Naive thymus-derived CD8-positive, alpha-beta T cell (primary cell): ENCODE measurements around the gene PYHIN1. TPM values are rescaled to one million over a fixed set of nuclear protein-coding genes. Genes with fewer than 3 reads are reported as not detected.

Experiments
- ATAC-seq, 2 donors: fragments of 150-1000 bp; cut with Tn5 transposase in 1 of 2; sonication (Bioruptor Pico), chemical (Tn5 transposase) in 1 of 2; 1 replicate in 1 of 2; 2 replicates in 1 of 2; pipeline ENCODE4 v1.10.0; 2021; ENCODE audit warnings: mild to moderate bottlenecking in 2 of 2, moderate library complexity in 2 of 2
- POLR2A ChIA-PET: fragments of 350-600 bp; sonication (Branson Sonifier 250); formaldehyde crosslinking; loops from one replicate; lab custom pipeline; 2021; ENCODE audit warnings: antibody characterized with exemption; lab: Charles Lee
- DNase-seq, 10 donors: peaks; one replicate each; pipeline versions ENCODE4 v3.0.0 to v3.0.0-alpha.2; 2020 to 2022
- H3K27ac Mint-ChIP-seq, 10 donors: one replicate each; pipeline ENCODE4 v1.8.0; 2020 to 2022; ENCODE audit warnings: mild to moderate bottlenecking in 10 of 10, mixed read lengths in 10 of 10, moderate library complexity in 4 of 10, inconsistent platforms in 1 of 10
- H3K27me3 Mint-ChIP-seq, 5 donors: one replicate each; pipeline ENCODE4 v1.8.0; 2021 to 2022; ENCODE audit warnings: mixed read lengths in 5 of 5
- H3K36me3 Mint-ChIP-seq, 3 donors: one replicate each; pipeline ENCODE4 v1.8.0; 2020 to 2022; ENCODE audit warnings: mixed read lengths in 3 of 3, mild to moderate bottlenecking in 2 of 3, inconsistent platforms in 1 of 3
- H3K4me1 Mint-ChIP-seq, 4 donors: one replicate each; pipeline ENCODE4 v1.8.0; 2021 to 2022; ENCODE audit warnings: mixed read lengths in 4 of 4
- H3K4me3 Mint-ChIP-seq, 10 donors: one replicate each; pipeline ENCODE4 v1.8.0; 2020 to 2022; ENCODE audit warnings: mild to moderate bottlenecking in 10 of 10, mixed read lengths in 10 of 10, moderate library complexity in 6 of 10, inconsistent platforms in 1 of 10
- H3K9me3 Mint-ChIP-seq, 9 donors: one replicate each; pipeline ENCODE4 v1.8.0; 2020 to 2022; ENCODE audit warnings: mixed read lengths in 9 of 9, mild to moderate bottlenecking in 3 of 9, inconsistent platforms in 1 of 9, moderate library complexity in 1 of 9
- polyA plus RNA-seq, 3 donors: library from polyadenylated mRNA; unstranded; fragments of 300-500 nt; fragmentation: Illumina TruSeq; gene quantifications; one replicate each; pipeline ENCODE4 v1.2.3, GENCODE V29; 2021
- total RNA-seq, 8 experiments: library from RNA in 2 of 8; stranded (reverse) in 2 of 8; gene quantifications; one replicate each; pipeline ENCODE4 v1.2.3 and lab custom pipeline; 2021 to 2026

PYHIN1 gene
- total and polyA plus RNA-seq, 5 experiments from 2014 or later, result 4.3 to 49.0 (median 10.9) TPM

GRCh38 chr1:159015440-159015909 is 84.1 kb downstream of the PYHIN1 start:
- POLR2A ChIA-PET, result no interaction called here
- Mint-ChIP-seq H3K27me3 (no peaks in the 10 kb centered on the region), H3K9me3 (no peaks in the 10 kb centered on the region), H3K4me1 (peaks cover 38 to 75% (median 68%) of the 10 kb centered on the region in 4 donors), H3K27ac (peak overlapping the region in 9 of 10 donors; percentile 36 to 99 (median 83)), H3K4me3 (peak overlapping the region; percentile 40 to 99 (median 79)), H3K36me3 (peaks cover 13 to 66% (median 49%) of the 10 kb centered on the region in 3 donors)
- DNase-seq, result peak in 5 of 10 donors; percentile 6 to 69 (median 28)
- ATAC-seq, result peak; percentile 81 to 91

- ATAC-seq, result no peak
- POLR2A ChIA-PET, result no interaction called here
Measured at GRCh38 chr1:159023723-159024122, 92.4 kb downstream of the PYHIN1 start.

GRCh38 chr1:159025043-159025442 is 93.7 kb downstream of the PYHIN1 start:
- H3K4me1 Mint-ChIP-seq, result peaks cover 35 to 87% (median 70%) of the 10 kb centered on the region in 4 donors
- H3K9me3 Mint-ChIP-seq, result peaks cover 0 to 12% (median 4%) of the 10 kb centered on the region in 9 donors
- no peak overlapping the region for H3K27ac Mint-ChIP-seq
- no peak overlapping the region for H3K4me3 Mint-ChIP-seq
- ATAC-seq (no peak), DNase-seq (no peak)
- no peaks in the 10 kb centered on the region for H3K27me3 Mint-ChIP-seq
- POLR2A ChIA-PET, result no interaction called here
- peaks cover 32 to 93% (median 81%) of the 10 kb centered on the region in 3 donors for H3K36me3 Mint-ChIP-seq

More at GRCh38 chr1:159023723-159024122, 92.4 kb downstream of the PYHIN1 start:
- Mint-ChIP-seq H3K27ac (no peak overlapping the region), H3K4me1 (peaks cover 36 to 89% (median 70%) of the 10 kb centered on the region in 4 donors), H3K4me3 (peak overlapping the region in 2 of 10 donors; percentile 6 to 38), H3K9me3 (peaks cover 0 to 4% (median under 1%) of the 10 kb centered on the region in 9 donors), H3K36me3 (peaks cover 22 to 93% (median 78%) of the 10 kb centered on the region in 3 donors), H3K27me3 (no peaks in the 10 kb centered on the region)
- DNase-seq, result no peak

Other genes with a start within 250 kb of the PYHIN1 start
- gene SPTA1, start 244.8 kb upstream of the PYHIN1 start, total RNA-seq, result not detected
- not detected for gene SPTA1, start 244.8 kb upstream of the PYHIN1 start, polyA plus RNA-seq
- not detected for gene OR6K2, start 230.9 kb upstream of the PYHIN1 start, total RNA-seq
- gene OR6K2, start 230.9 kb upstream of the PYHIN1 start, polyA plus RNA-seq, result not detected
- gene OR6K3, start 210.8 kb upstream of the PYHIN1 start, total RNA-seq, result not detected
- gene OR6K3, start 210.8 kb upstream of the PYHIN1 start, polyA plus RNA-seq, result not detected
- not detected for gene OR6K6, start 176.8 kb upstream of the PYHIN1 start, total RNA-seq
- not detected for gene OR6K6, start 176.8 kb upstream of the PYHIN1 start, polyA plus RNA-seq
- gene OR6N1, start 159.4 kb upstream of the PYHIN1 start, total RNA-seq, result not detected
- not detected for gene OR6N1, start 159.4 kb upstream of the PYHIN1 start, polyA plus RNA-seq
- gene OR6N2, start 150.3 kb upstream of the PYHIN1 start, total RNA-seq, result not detected
- gene OR6N2, start 150.3 kb upstream of the PYHIN1 start, polyA plus RNA-seq, result not detected
- under 1 TPM; 0.68 to 0.74 TPM for gene MNDA, start 100.2 kb upstream of the PYHIN1 start, total RNA-seq
- 1 to 10 TPM in 1 of 3 donors, under 1 TPM in 1, not detected in 1; 0.96 to 1.3 TPM for gene MNDA, start 100.2 kb upstream of the PYHIN1 start, polyA plus RNA-seq
- gene IFI16, start 78.4 kb downstream of the PYHIN1 start, total RNA-seq, result 10 to 100 TPM; 83.4 to 89.8 TPM
- gene IFI16, start 78.4 kb downstream of the PYHIN1 start, polyA plus RNA-seq, result 10 to 100 TPM; 49.2 to 55.2 (median 53.5) TPM
- under 1 TPM; 0.86 to 0.93 TPM for gene AIM2, start 145.2 kb downstream of the PYHIN1 start, total RNA-seq
- under 1 TPM in 1 of 3 donors, not detected in 2; 0.60 TPM for gene AIM2, start 145.2 kb downstream of the PYHIN1 start, polyA plus RNA-seq
- not detected for gene CADM3, start 240.1 kb downstream of the PYHIN1 start, total RNA-seq
- not detected for gene CADM3, start 240.1 kb downstream of the PYHIN1 start, polyA plus RNA-seq